Testis (tissue), 3 donors: ENCODE results near the gene ACSS1. TPM values are rescaled to one million over a fixed set of nuclear protein-coding genes. Genes with fewer than 3 reads are reported as not detected.
A peak's percentile ranks its signal among the peaks of the same experiment; 100 is the strongest.

Source experiments
- DNase-seq: peaks from one replicate; pipeline ENCODE4 v3.0.0-alpha.2; 2019
- H3K27ac ChIP-seq, 2 donors: fragments of 200-600 bp; sonication (generic); one replicate each; pipeline ENCODE4 v1.5.1; 2019
- H3K27me3 ChIP-seq: fragments of 200-600 bp; sonication (generic); one replicate; pipeline ENCODE4 v1.5.1; 2019
- H3K36me3 ChIP-seq: fragments of 200-600 bp; sonication (generic); one replicate; pipeline ENCODE4 v1.5.1; 2017; ENCODE audit warnings: low read depth; ENCODE audit errors: missing control alignments
- H3K4me1 ChIP-seq: fragments of 200-600 bp; sonication (generic); one replicate; pipeline ENCODE4 v1.5.1; 2019
- H3K4me3 ChIP-seq, 2 donors: fragments of 200-600 bp; sonication (generic); one replicate each; pipeline ENCODE4 v1.5.1; 2017 to 2019
- H3K9me3 ChIP-seq: fragments of 200-600 bp; sonication (generic); one replicate; pipeline ENCODE4 v1.5.1; 2017
- CTCF ChIP-seq, 3 experiments: fragments of 450-650 bp in 2 of 3; fragments of 200-600 bp in 1 of 3; sonication (generic) in 1 of 3; IDR thresholded peaks; one replicate each; pipeline ENCODE4 v1.5.1; 2016 to 2019; ENCODE audit warnings: antibody characterized with exemption in 3 of 3, mild to moderate bottlenecking in 2 of 3, moderate library complexity in 1 of 3
- POLR2A ChIP-seq: fragments of 450-650 bp; IDR thresholded peaks from one replicate; pipeline ENCODE4 v1.6.1; 2017; ENCODE audit warnings: antibody characterized with exemption, mild to moderate bottlenecking, moderate library complexity
- WGBS, 2 donors: methylation state at CpG; one replicate each; pipeline ENCODE4 v1.1.5; 2018; 5-methylcytosine and 5-hydroxymethylcytosine counted together
- intact Hi-C: fragments of 100-400 bp; cut with DNase I; formaldehyde crosslinking; loops from one replicate; pipeline ENCODE4 v1.15.1; 2023; ENCODE audit warnings: low total_unique reads
- polyA plus RNA-seq: library from polyadenylated mRNA; stranded (reverse); fragments of 350-450 nt; fragmentation: Illumina TruSeq; extraction: RNeasy Lipid Tissue Mini Kit (QIAGEN cat#74804); gene quantifications from one replicate; pipeline ENCODE4 v1.2.3, GENCODE V29; 2014; ENCODE audit warnings: low read depth, low replicate concordance; ENCODE audit not compliant: insufficient read depth
- total RNA-seq, 2 donors: library from RNA; depleted of rRNA; stranded (reverse); fragments of >200 nt; gene quantifications; one replicate each; pipeline ENCODE4 v1.2.3, GENCODE V29; 2016

The ACSS1 gene
- total and polyA plus RNA-seq, 3 donors from 2014 or later: 61.5 to 184 (median 162) TPM

DNA sequence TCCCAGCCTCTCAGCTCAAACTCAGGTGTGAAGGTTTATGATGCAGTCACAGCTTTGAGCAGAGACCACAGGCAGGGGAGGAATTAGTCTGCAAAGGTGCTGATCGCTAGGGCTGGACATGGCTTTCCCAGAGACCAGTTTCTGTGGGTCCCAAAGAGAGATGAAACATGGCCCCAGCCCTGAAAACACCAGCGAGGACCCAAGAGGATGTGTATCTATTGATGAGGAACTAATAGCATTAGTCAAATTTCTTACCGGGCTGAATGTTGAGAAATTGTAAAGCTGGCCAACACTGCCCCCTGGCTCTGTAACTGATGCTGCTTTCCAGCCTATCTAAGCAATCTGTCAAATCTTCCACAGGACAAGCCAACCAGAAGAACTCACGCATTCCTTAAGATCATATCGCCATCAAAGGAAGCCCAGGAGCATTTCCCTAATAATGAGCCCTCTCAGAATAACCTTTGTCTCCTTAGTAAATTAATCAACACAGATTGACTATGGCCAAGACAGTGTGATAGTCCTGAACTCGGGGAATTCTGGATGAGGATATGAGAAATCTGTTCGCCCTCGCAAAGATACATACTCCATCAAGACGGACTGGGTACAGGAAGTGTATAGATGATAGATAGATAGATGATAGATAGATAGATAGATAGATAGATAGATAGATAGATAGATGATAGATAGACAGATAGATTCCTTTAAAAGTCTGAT is 7.8 kb upstream of the ACSS1 start:
- DNase-seq: peak; percentile 75
- H3K27me3 ChIP-seq: no peaks in the 10 kb centered on the region
- intact Hi-C loops: no loop called here
- H3K4me1 ChIP-seq: no peaks in the 10 kb centered on the region
- no peak overlapping the region for H3K27ac ChIP-seq
- H3K36me3 ChIP-seq: no peaks in the 10 kb centered on the region
- H3K9me3 ChIP-seq: no peaks in the 10 kb centered on the region
- no peak overlapping the region for H3K4me3 ChIP-seq
- 27 to 32% methylated on average over 9 of the region's 9 CpGs for WGBS, 2 donors
- TF ChIP-seq CTCF (IDR thresholded peaks at IDR 0.05) (peak; percentile 55 to 89 (median 70)), POLR2A (no peak)

- no peak for TF ChIP-seq CTCF (IDR thresholded peaks at IDR 0.05)
- no peak for TF ChIP-seq POLR2A
Observed at GRCh38 chr20:25065072-25065624, 7.2 kb upstream of the ACSS1 start.

DNA sequence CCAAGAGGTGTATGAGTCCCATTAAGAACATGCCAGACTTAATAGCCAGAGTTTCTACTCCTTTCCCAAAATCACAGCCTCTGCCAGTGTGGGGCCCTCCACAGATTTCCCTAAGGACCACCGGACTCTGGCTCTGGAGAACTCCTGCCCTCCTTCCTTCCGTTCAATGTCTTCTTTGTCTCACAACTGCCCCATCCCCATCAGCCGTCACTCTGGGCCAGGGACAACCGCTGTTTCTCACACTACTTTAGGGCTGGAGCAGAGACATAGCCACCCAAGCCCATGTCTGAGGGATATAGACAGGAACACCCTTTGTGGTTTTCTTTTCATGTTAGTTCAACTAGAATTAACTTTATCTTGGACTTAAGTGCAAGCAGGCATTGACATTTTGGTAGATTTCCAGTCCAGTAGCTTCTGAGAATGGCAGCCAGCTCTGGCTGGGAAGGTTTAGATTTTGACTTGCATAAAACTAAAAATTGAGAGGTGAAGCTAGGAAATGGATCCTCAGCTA is 6.7 kb upstream of the ACSS1 start:
- DNase-seq: no peak
- intact Hi-C loops: loop anchor here (5.0 kb wide), 1 partner anchor 67 kb away; no protein-coding TSS in a partner anchor
- peaks cover 2% of the 10 kb centered on the region for H3K4me1 ChIP-seq
- no peaks in the 10 kb centered on the region for H3K9me3 ChIP-seq
- no peak overlapping the region for H3K4me3 ChIP-seq
- H3K27me3 ChIP-seq: no peaks in the 10 kb centered on the region
- TF ChIP-seq CTCF (IDR thresholded peaks at IDR 0.05): no peak
- no peak for TF ChIP-seq POLR2A
- no peak overlapping the region for H3K27ac ChIP-seq
- no peaks in the 10 kb centered on the region for H3K36me3 ChIP-seq
- 99% methylated on average over 4 of the region's 4 CpGs for WGBS, 2 donors

More at GRCh38 chr20:25065072-25065624, 7.2 kb upstream of the ACSS1 start:
- intact Hi-C loops: no loop called here
- Histone ChIP-seq H3K9me3 (no peaks in the 10 kb centered on the region), H3K4me1 (no peaks in the 10 kb centered on the region), H3K4me3 (no peak overlapping the region), H3K27ac (no peak overlapping the region), H3K36me3 (no peaks in the 10 kb centered on the region), H3K27me3 (no peaks in the 10 kb centered on the region)
- 67 to 70% methylated on average over 7 to 9 of the region's 9 CpGs for WGBS, 2 donors
- no peak for DNase-seq

DNA sequence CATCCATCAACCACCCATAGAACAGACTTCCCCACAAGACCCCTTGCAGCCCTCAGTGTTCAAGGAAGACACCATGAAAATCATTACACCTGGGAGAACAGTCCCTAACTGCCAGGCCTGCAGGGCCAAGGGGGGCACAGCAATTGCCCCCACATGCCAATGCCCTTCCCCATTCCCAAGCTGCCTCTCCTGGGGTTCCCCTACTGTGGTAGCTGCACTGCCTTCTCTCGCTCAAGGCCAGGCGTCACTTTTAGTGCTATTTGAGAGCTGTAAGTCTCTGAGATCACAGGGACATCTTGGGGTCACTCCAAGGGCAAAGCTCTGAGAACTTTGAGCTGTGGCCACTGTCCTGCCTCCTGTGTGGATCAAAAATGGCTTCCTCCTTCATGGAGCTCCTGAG is 6.0 kb upstream of the ACSS1 start:
- WGBS, 2 donors: 95% methylated on average over 2 of the region's 2 CpGs; no CpG with 5 or more reads in 1 of the 2 donors
- TF ChIP-seq CTCF (IDR thresholded peaks at IDR 0.05) (no peak), POLR2A (no peak)
- DNase-seq: no peak
- Histone ChIP-seq H3K4me1 (peaks cover 8% of the 10 kb centered on the region), H3K27me3 (no peaks in the 10 kb centered on the region), H3K9me3 (no peaks in the 10 kb centered on the region), H3K27ac (no peak overlapping the region), H3K4me3 (no peak overlapping the region), H3K36me3 (no peaks in the 10 kb centered on the region)
- intact Hi-C loops: loop anchor here (5.0 kb wide), 1 partner anchor 67 kb away; no protein-coding TSS in a partner anchor
